T-helper 2 cell treated with Interferon-gamma antibody and Interleukin-4, amounts not matched to agents 5 μg/mL and 100 μg/mL, for 36 hours (primary cell): ENCODE data around the gene FHDC1.

Experiments used
- DNase-seq: peaks from one replicate; pipeline ENCODE4 v3.0.0; 2021; ENCODE audit warnings: low spot score
- H3K27ac Mint-ChIP-seq: one replicate; pipeline ENCODE4 v1.8.0; 2021; ENCODE audit warnings: mild to moderate bottlenecking, mixed read lengths
- H3K27me3 Mint-ChIP-seq: one replicate; pipeline ENCODE4 v1.8.0; 2021; ENCODE audit warnings: low read depth, mixed read lengths
- H3K36me3 Mint-ChIP-seq: one replicate; pipeline ENCODE4 v1.8.0; 2021; ENCODE audit warnings: low read depth, mixed read lengths
- H3K4me1 Mint-ChIP-seq: one replicate; pipeline ENCODE4 v1.8.0; 2021; ENCODE audit warnings: low read depth, mixed read lengths
- H3K4me3 Mint-ChIP-seq: one replicate; pipeline ENCODE4 v1.8.0; 2022; ENCODE audit warnings: mild to moderate bottlenecking, moderate library complexity, mixed read lengths
- H3K9me3 Mint-ChIP-seq: one replicate; pipeline ENCODE4 v1.8.0; 2021; ENCODE audit warnings: mixed read lengths

The FHDC1 gene

DNA sequence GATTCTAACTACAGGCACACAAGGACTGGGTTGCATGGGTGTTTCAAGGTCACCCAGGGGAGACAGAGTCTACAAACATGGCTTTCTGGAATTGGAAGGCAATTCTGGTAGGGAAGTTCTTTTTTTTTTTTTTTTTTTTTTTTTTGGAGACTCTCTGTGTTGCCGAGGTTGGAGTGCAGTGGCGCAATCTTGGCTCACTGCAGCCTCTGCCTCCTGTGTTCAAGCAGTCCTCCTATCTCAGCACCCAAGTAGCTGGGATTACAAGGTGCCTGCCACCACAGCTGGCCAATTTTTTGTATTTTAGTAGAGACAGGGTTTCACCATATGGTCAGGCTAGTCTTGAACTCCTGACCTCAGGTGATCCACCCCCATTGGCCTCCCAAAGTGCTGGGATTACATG is 16.3 kb upstream of the FHDC1 start:
- H3K27me3 Mint-ChIP-seq: no peaks in the 10 kb centered on the region
- H3K9me3 Mint-ChIP-seq: peaks cover 29% of the 10 kb centered on the region
- no peak overlapping the region for H3K27ac Mint-ChIP-seq
- H3K4me3 Mint-ChIP-seq: no peak overlapping the region
- DNase-seq: no peak
- H3K36me3 Mint-ChIP-seq: peaks cover 3% of the 10 kb centered on the region
- H3K4me1 Mint-ChIP-seq: no peaks in the 10 kb centered on the region

GRCh38 chr4:152920768-152921167 is 15.4 kb upstream of the FHDC1 start:
- H3K4me1 Mint-ChIP-seq: no peaks in the 10 kb centered on the region
- peaks cover 3% of the 10 kb centered on the region for H3K36me3 Mint-ChIP-seq
- no peaks in the 10 kb centered on the region for H3K27me3 Mint-ChIP-seq
- H3K27ac Mint-ChIP-seq: no peak overlapping the region
- H3K9me3 Mint-ChIP-seq: peaks cover 29% of the 10 kb centered on the region
- DNase-seq: no peak
- no peak overlapping the region for H3K4me3 Mint-ChIP-seq

DNA sequence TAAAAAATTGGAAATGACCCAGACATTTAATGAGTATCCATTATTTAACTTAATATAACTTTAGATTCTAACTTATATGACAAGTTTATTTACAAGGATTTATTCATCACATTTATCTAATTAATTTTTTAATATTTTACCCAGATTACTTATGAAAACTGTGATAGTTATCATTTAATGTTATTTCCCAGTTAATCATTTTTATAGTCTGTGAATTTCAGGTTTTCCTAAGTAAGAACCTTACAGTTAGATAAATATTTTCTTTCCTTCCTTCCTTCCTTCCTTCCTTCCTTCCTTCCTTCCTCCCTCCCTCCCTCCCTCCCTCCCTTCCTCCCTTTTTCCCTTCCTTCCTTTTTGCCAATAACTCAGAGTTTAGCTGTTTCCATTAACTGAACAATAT is 14.8 kb upstream of the FHDC1 start:
- Mint-ChIP-seq H3K4me3 (no peak overlapping the region), H3K4me1 (no peaks in the 10 kb centered on the region), H3K27ac (no peak overlapping the region), H3K36me3 (peaks cover 3% of the 10 kb centered on the region), H3K9me3 (peaks cover 29% of the 10 kb centered on the region), H3K27me3 (peaks cover 2% of the 10 kb centered on the region)
- DNase-seq: no peak

DNA sequence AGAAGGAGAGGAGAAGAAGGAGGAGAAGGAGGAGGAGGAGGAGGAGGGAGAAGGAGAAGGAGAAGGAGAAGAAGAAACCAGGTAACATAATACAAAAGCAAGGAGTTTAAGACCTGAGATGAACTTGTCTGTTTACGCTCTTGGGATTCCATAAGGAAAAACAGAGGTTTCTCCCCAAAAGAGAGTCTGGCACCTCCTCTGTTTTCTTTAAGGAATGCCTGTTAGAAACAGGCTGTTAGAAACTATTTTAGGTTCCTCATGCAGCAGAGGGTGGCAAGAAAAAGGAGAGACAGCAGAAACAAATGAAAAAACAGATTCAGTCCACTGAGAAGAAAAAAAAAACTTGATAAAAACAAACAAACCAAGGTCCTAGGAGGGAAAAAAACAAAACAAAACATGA is 10.3 kb upstream of the FHDC1 start:
- DNase-seq: no peak
- H3K27ac Mint-ChIP-seq: no peak overlapping the region
- peaks cover 8% of the 10 kb centered on the region for H3K9me3 Mint-ChIP-seq
- H3K4me3 Mint-ChIP-seq: no peak overlapping the region
- H3K36me3 Mint-ChIP-seq: no peaks in the 10 kb centered on the region
- peaks cover 25% of the 10 kb centered on the region for H3K27me3 Mint-ChIP-seq
- H3K4me1 Mint-ChIP-seq: no peaks in the 10 kb centered on the region

DNA sequence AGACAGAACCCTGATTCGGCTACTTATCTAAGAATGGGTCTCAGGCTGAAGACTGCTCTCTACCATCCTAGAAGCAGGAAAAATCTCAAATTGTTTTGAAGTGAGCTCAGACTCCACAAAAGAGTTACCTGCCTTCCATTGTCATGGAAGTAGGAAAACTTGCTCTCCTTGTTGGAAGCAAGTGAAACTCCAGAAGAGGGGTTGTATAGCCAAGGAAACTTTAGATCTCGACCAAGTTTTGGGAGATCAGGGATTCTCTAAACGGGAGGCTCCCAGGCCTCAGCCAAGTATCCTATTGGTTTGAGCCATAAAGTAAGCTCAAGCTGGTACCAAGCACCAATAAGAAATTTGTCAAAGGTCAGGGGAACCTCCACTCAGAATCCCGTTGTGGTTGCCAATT is 9.2 kb upstream of the FHDC1 start:
- DNase-seq: no peak
- Mint-ChIP-seq H3K27ac (no peak overlapping the region), H3K4me3 (no peak overlapping the region), H3K27me3 (peaks cover 31% of the 10 kb centered on the region), H3K36me3 (no peaks in the 10 kb centered on the region), H3K4me1 (no peaks in the 10 kb centered on the region), H3K9me3 (peaks cover 1% of the 10 kb centered on the region)

- Mint-ChIP-seq H3K27me3 (peaks cover 33% of the 10 kb centered on the region), H3K36me3 (no peaks in the 10 kb centered on the region), H3K9me3 (no peaks in the 10 kb centered on the region), H3K4me1 (no peaks in the 10 kb centered on the region), H3K27ac (no peak overlapping the region), H3K4me3 (no peak overlapping the region)
- no peak for DNase-seq
Measured at GRCh38 chr4:152927737-152928136, 8.4 kb upstream of the FHDC1 start.

GRCh38 chr4:152928286-152928685 is 7.8 kb upstream of the FHDC1 start:
- H3K4me3 Mint-ChIP-seq: no peak overlapping the region
- no peak for DNase-seq
- no peak overlapping the region for H3K27ac Mint-ChIP-seq
- no peaks in the 10 kb centered on the region for H3K4me1 Mint-ChIP-seq
- no peaks in the 10 kb centered on the region for H3K36me3 Mint-ChIP-seq
- H3K9me3 Mint-ChIP-seq: no peaks in the 10 kb centered on the region
- peaks cover 38% of the 10 kb centered on the region for H3K27me3 Mint-ChIP-seq

- no peak overlapping the region for H3K27ac Mint-ChIP-seq
- H3K4me3 Mint-ChIP-seq: no peak overlapping the region
- H3K27me3 Mint-ChIP-seq: peaks cover 54% of the 10 kb centered on the region
- no peak for DNase-seq
- peaks cover 3% of the 10 kb centered on the region for H3K4me1 Mint-ChIP-seq
- no peaks in the 10 kb centered on the region for H3K9me3 Mint-ChIP-seq
- H3K36me3 Mint-ChIP-seq: no peaks in the 10 kb centered on the region
Measured at GRCh38 chr4:152929888-152930287, 6.2 kb upstream of the FHDC1 start.

DNA sequence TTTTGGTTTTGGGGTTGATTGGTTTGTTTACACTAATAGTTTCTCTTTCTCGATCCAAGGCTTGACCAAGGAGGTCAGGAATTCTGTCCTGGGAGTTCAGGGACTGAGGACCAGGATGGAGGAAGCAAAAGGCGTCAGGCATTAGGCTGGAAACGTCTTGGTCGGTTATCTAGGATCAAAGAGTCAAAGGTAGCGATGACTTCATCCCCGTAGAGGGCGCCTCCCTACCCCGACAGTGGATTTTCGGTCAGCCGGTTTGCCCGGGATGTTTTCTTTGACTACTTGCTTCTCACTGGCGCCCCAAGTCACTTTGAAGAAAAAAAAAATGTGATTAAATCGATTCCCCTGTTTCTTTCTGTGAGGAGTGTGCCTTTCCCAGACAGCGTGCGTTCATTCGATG is 980 bp upstream of the FHDC1 start:
- H3K4me3 Mint-ChIP-seq: peak overlapping the region; percentile 72
- peaks cover 18% of the 10 kb centered on the region for H3K4me1 Mint-ChIP-seq
- H3K9me3 Mint-ChIP-seq: no peaks in the 10 kb centered on the region
- H3K36me3 Mint-ChIP-seq: peaks cover 3% of the 10 kb centered on the region
- peaks cover 67% of the 10 kb centered on the region for H3K27me3 Mint-ChIP-seq
- no peak overlapping the region for H3K27ac Mint-ChIP-seq
- DNase-seq: no peak

GRCh38 chr4:152936446-152937335 is 568 bp downstream of the FHDC1 start:
- H3K27me3 Mint-ChIP-seq: peaks cover 65% of the 10 kb centered on the region
- no peak for DNase-seq
- peak overlapping the region; percentile 49 for H3K4me3 Mint-ChIP-seq
- H3K9me3 Mint-ChIP-seq: no peaks in the 10 kb centered on the region
- peaks cover 3% of the 10 kb centered on the region for H3K36me3 Mint-ChIP-seq
- H3K4me1 Mint-ChIP-seq: peaks cover 18% of the 10 kb centered on the region
- H3K27ac Mint-ChIP-seq: no peak overlapping the region

DNA sequence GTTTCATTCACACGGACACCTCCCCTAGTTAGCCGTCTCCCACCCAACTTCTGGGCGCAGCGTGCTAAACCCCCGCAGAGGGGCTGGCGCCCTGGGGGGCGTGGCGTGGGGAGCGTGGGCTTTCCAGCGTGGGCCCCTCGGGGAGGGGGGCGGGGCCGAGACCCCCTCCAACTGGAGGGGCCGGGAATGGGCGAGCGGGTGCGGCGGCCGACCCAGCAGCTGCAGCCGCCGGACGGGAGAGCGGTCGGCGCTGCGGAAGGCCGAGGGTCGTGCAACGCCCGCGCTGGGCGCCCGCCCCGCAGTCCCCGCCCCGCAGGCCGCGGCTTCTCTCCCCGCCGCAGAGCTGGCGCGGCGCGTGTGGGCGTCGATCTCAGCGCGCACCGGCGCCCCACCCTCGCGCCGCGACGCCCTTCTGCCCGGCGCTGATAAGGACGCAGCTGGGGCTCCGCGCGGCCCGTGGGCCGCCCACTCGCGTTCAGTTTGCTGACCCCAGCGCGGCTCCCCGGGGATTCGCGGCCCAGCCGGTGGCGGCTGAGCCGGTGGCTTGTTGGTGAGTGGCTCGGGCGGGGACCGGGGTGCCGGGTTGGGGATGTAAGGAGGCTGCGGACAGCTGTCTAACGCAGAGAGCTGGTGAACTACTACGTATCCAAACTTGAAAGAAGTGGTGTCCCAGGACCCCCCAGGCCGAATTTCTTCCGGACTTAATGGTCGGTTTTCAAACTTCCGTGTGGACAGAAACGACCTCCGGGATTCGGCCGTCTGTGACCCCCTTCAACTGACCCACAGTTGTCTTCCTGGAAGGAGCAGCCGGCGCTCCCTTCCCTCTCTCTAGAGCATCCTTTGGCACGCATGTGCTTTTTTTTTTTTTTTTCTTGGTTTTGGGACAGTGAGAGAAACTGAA is 1.5 kb downstream of the FHDC1 start:
- DNase-seq: no peak
- Mint-ChIP-seq H3K9me3 (no peaks in the 10 kb centered on the region), H3K27ac (no peak overlapping the region), H3K4me1 (peaks cover 18% of the 10 kb centered on the region), H3K27me3 (peaks cover 72% of the 10 kb centered on the region), H3K36me3 (peaks cover 3% of the 10 kb centered on the region), H3K4me3 (peak overlapping the region; percentile 73)

DNA sequence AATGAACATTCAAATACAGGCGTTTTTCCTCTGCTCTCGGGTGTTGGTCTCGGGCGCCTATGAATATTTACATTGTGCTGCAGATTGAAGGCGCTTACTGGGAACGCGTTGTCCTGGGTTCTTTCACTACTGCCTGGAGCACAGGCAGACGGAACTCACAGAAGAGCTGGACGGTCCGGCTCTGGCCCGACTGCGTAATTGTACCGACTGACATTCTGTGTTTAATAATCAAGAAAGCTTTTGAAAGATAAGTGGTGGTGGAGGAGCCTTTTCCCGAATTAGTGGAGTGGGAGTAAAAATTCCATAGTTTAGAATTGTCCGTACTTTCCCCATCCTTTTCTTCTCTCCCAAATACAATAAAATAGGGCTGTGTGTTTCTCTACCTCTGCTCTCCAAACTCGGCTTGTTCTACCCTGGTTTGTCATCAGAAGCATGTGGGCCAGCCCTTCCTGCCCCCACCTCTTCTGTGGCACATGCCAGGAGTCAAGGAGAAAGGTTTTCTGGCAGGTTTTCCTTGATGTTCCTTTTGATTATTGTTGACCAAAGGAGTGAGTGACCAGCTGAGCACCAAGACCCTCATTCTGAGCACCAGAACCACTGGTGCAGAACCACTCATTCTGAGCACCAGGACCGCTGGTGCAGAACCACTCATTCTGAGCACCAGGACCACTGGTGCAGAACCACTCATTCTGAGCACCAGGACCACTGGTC is 2.3 kb downstream of the FHDC1 start:
- H3K36me3 Mint-ChIP-seq: peaks cover 3% of the 10 kb centered on the region
- H3K4me1 Mint-ChIP-seq: peaks cover 18% of the 10 kb centered on the region
- H3K27ac Mint-ChIP-seq: no peak overlapping the region

DNA sequence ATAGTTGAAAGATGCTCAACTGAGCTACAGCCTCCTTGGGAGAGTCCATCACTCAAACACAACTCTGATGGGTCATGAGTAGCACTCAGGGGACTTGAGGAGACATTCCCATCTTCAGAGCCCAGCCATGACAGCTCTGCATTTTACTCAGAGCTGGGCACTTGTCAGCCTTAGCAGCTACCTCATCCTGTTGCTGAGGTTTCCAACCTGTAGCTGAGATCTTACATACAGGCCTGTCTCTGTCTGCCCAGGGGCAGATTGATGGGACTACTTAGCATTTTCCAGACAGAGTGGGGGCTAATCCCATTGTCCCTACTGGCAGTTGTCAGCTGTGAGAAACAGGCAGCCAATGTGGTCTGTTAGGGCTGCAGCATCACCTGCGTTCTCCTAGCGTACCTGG is 3.5 kb downstream of the FHDC1 start:
- H3K36me3 Mint-ChIP-seq: peaks cover 3% of the 10 kb centered on the region

More for the DNA sequence above, 2.3 kb downstream of the FHDC1 start:
- Mint-ChIP-seq H3K27me3 (peaks cover 71% of the 10 kb centered on the region), H3K9me3 (no peaks in the 10 kb centered on the region), H3K4me3 (peak overlapping the region; percentile 73)
- DNase-seq: no peak

DNA sequence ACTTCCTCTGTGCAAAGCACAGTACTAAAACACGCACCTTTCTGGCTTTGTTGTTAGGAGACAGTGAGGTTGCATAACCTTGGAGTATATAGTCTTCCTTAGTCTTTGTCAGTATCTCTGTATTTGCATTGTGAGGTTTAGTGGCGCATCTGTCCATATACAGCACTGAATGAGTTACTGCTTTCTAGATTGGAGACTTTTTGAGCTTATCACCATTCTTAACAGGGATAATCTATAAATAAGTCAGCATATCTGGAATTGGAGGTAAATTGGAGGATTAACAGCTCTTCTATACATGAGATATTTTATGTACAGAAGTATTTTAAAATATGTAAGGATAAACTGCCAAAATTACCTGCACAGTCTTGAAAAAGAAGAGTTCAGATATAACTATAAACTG is 4.3 kb downstream of the FHDC1 start:
- Mint-ChIP-seq H3K9me3 (no peaks in the 10 kb centered on the region), H3K4me1 (peaks cover 9% of the 10 kb centered on the region), H3K36me3 (peaks cover 3% of the 10 kb centered on the region), H3K27me3 (peaks cover 57% of the 10 kb centered on the region), H3K27ac (no peak overlapping the region), H3K4me3 (no peak overlapping the region)
- DNase-seq: no peak

More for the DNA sequence above, 3.5 kb downstream of the FHDC1 start:
- H3K9me3 Mint-ChIP-seq: no peaks in the 10 kb centered on the region
- DNase-seq: no peak
- peaks cover 65% of the 10 kb centered on the region for H3K27me3 Mint-ChIP-seq
- peaks cover 18% of the 10 kb centered on the region for H3K4me1 Mint-ChIP-seq
- no peak overlapping the region for H3K4me3 Mint-ChIP-seq
- H3K27ac Mint-ChIP-seq: no peak overlapping the region
